ENCODE data around the gene FAM193B.

Gene FAM193B

DNA sequence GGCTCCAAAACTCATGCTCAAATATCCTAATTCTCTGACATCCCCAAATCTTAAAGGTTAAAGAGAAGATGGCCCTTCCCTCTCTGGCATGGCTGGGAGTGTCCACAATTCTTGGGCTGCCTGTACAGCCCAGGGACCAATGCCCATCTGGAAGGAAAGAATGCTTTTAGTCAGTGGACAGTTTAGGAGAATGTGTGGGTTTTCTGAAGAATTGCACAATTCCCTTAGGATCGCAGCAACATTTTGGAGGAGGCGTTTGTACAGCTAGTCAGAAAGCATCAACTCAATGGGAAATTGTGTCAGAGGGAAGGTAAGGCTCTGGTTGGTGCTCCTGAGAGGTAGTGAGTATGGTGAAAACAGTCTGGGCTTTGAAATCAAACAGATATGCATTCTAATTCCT, 15.0 kb downstream of the FAM193B start:
- H3K79me2 ChIP-seq (ENCODE audit: insufficient read depth, low read length): peaks cover 54% of the 10 kb centered on the region; the same call in 1 of the 2 replicates

DNA sequence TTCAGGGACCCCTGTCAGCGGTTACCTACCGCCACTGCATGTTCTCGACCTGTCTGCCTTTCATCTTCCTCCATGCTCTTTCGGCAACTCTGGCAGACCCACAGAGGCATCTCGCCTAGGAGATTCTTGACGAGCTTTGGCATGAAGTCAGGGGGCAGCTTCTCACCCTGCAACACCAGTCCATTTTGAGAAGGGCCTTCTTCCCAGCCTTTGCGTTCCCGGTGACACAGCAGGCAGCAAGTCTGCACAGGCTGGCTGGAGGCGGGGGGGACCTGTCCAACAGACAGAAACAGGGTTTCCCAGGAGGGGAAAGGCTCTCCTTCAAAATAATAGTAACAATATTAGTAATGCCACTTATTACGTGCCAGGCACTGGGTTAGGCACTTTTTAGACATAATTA, 15.5 kb downstream of the FAM193B start:
- no peak overlapping the region for H3K4me2 ChIP-seq (ENCODE audit: low read depth, low read length, poor library complexity, severe bottlenecking)
- no peak overlapping the region for H3K9ac ChIP-seq (ENCODE audit: low read length)
- H3K9me3 ChIP-seq (ENCODE audit: insufficient read depth, low read length): no peaks in the 10 kb centered on the region
- H3K27ac ChIP-seq (ENCODE audit: low read depth, low read length): no peak overlapping the region
- no peaks in the 10 kb centered on the region for H3K9me2 ChIP-seq (replicated peaks; ENCODE audit: insufficient read depth, low read length)
- no peaks in the 10 kb centered on the region for H3F3A ChIP-seq (ENCODE audit: insufficient read depth)
- peaks cover 17% of the 10 kb centered on the region; the same call in 1 of the 2 replicates for H3K36me3 ChIP-seq (ENCODE audit: low read length)
- TF ChIP-seq, protein P1, sequence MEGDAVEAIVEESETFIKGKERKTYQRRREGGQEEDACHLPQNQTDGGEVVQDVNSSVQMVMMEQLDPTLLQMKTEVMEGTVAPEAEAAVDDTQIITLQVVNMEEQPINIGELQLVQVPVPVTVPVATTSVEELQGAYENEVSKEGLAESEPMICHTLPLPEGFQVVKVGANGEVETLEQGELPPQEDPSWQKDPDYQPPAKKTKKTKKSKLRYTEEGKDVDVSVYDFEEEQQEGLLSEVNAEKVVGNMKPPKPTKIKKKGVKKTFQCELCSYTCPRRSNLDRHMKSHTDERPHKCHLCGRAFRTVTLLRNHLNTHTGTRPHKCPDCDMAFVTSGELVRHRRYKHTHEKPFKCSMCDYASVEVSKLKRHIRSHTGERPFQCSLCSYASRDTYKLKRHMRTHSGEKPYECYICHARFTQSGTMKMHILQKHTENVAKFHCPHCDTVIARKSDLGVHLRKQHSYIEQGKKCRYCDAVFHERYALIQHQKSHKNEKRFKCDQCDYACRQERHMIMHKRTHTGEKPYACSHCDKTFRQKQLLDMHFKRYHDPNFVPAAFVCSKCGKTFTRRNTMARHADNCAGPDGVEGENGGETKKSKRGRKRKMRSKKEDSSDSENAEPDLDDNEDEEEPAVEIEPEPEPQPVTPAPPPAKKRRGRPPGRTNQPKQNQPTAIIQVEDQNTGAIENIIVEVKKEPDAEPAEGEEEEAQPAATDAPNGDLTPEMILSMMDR (IDR thresholded peaks at IDR 0.05; ENCODE audit: insufficient read depth, low read length, poor library complexity, severe bottlenecking): no peak
- no peak overlapping the region for H3K4me3 ChIP-seq (ENCODE audit: insufficient read depth, low read length, poor library complexity, severe bottlenecking)
- H3K79me2 ChIP-seq (ENCODE audit: insufficient read depth, low read length): peaks cover 48% of the 10 kb centered on the region; the same call in 1 of the 2 replicates
- no peak overlapping the region for H2AFZ ChIP-seq (ENCODE audit: low read depth, low read length, severe bottlenecking)
- H3K27me3 ChIP-seq (ENCODE audit: low read length): no peaks in the 10 kb centered on the region
- no peaks in the 10 kb centered on the region for H4K20me1 ChIP-seq (ENCODE audit: low read depth, low read length)

More for the DNA sequence above, 15.0 kb downstream of the FAM193B start:
- no peak overlapping the region for H3K4me2 ChIP-seq (ENCODE audit: low read depth, low read length, poor library complexity, severe bottlenecking)
- H4K20me1 ChIP-seq (ENCODE audit: low read depth, low read length): no peaks in the 10 kb centered on the region
- no peaks in the 10 kb centered on the region for H3K27me3 ChIP-seq (ENCODE audit: low read length)
- no peaks in the 10 kb centered on the region for H3K9me3 ChIP-seq (ENCODE audit: insufficient read depth, low read length)
- no peak for TF ChIP-seq EZH2phosphoT487 (conservative IDR thresholded peaks at IDR 0.05; ENCODE audit: low read length)
- H3K36me3 ChIP-seq (ENCODE audit: low read length): peaks cover 17% of the 10 kb centered on the region; the same call in 1 of the 2 replicates
- no peaks in the 10 kb centered on the region for H3F3A ChIP-seq (ENCODE audit: insufficient read depth)
- H3K4me3 ChIP-seq (ENCODE audit: insufficient read depth, low read length, poor library complexity, severe bottlenecking): no peak overlapping the region
- H3K27ac ChIP-seq (ENCODE audit: low read depth, low read length): no peak overlapping the region
- no peak overlapping the region for H3K9ac ChIP-seq (ENCODE audit: low read length)
- no peaks in the 10 kb centered on the region for H3K9me2 ChIP-seq (replicated peaks; ENCODE audit: insufficient read depth, low read length)
- H2AFZ ChIP-seq (ENCODE audit: low read depth, low read length, severe bottlenecking): no peak overlapping the region

DNA sequence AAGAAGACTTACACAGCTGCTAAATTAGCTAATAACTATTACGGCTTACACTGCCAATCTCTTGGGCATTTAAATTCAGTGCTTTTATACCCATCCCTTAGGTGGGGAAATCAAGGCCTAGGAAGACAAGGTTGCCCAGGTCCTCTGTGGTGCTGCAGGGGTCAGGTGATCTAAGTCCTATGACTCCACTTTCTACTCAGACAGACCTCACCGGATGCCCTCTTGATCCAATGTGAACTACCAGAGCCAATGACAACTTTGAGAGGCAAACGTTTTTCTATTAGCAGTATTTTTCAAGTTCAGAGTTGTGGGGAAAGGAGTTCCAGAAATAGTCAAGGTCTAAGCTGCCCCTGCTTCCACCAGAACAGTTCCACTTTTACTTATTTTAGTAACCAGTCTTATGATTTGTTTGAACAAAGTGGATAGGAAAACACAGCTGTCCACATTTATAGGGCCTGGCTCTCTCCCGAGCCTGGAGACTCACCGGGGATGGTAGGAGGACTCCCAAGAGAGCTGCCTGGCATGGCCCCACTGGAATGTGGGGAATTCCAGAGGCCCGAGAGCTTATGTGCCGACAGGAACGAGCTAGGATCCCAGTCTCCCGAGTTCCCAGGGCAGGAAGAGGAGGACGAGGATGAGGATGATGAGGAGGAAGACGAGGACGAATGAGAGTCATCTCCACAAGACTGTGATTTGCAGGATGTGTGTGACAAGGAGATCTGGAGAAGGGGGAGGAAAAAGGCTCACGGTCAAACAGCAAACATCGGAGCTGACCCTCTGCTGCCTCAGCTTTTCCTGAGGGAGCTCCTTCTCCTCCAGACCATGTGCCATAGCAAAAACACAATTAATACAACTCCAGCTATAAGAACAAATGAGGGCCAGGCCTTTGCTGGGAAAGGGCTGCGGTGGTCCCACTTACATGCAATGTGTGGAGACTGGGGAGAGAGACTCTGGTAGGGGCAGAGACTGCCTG, 16.7 kb downstream of the FAM193B start:
- H3K27me3 ChIP-seq (ENCODE audit: low read length): no peaks in the 10 kb centered on the region
- H3K4me2 ChIP-seq (ENCODE audit: low read depth, low read length, poor library complexity, severe bottlenecking): no peak overlapping the region
- no peak overlapping the region for H2AFZ ChIP-seq (ENCODE audit: low read depth, low read length, severe bottlenecking)
- no peaks in the 10 kb centered on the region for H4K20me1 ChIP-seq (ENCODE audit: low read depth, low read length)
- no peaks in the 10 kb centered on the region for H3F3A ChIP-seq (ENCODE audit: insufficient read depth)
- peaks cover 36% of the 10 kb centered on the region; the same call in 1 of the 2 replicates for H3K79me2 ChIP-seq (ENCODE audit: insufficient read depth, low read length)
- H3K4me3 ChIP-seq (ENCODE audit: insufficient read depth, low read length, poor library complexity, severe bottlenecking): no peak overlapping the region
- no peak overlapping the region for H3K9ac ChIP-seq (ENCODE audit: low read length)
- no peaks in the 10 kb centered on the region for H3K9me3 ChIP-seq (ENCODE audit: insufficient read depth, low read length)
- no peak for TF ChIP-seq EZH2phosphoT487 (conservative IDR thresholded peaks at IDR 0.05; ENCODE audit: low read length)
- TF ChIP-seq, protein P1 (IDR thresholded peaks at IDR 0.05; ENCODE audit: insufficient read depth, low read length, poor library complexity, severe bottlenecking): no peak
- H3K9me2 ChIP-seq (replicated peaks; ENCODE audit: insufficient read depth, low read length): no peaks in the 10 kb centered on the region
- H3K27ac ChIP-seq (ENCODE audit: low read depth, low read length): no peak overlapping the region
- H3K36me3 ChIP-seq (ENCODE audit: low read length): peaks cover 17% of the 10 kb centered on the region

DNA sequence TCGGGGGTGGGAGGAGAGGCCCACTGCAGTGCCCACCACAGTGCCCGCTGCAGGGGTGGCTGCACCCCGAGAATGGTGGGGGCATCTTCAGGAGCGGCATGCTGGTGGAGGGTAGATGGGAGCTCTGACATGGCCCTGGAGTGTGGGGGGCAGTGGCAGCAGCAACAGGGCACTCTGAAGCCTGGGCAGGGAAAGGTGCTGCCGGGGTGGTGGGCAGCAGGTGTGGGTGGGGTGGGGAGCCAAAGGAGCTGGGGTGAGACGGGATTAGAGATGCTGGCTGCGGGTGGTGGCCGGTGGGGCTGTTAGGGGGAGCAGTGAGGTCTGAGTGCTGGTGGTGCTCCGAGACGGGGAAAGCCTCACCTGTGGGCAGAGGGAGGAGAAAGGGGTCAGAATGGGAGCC, 18.0 kb downstream of the FAM193B start:
- peaks cover 24% of the 10 kb centered on the region; the same call in 1 of the 2 replicates for H3K79me2 ChIP-seq (ENCODE audit: insufficient read depth, low read length)
- H3K9ac ChIP-seq (ENCODE audit: low read length): no peak overlapping the region
- no peak overlapping the region for H3K4me2 ChIP-seq (ENCODE audit: low read depth, low read length, poor library complexity, severe bottlenecking)
- H2AFZ ChIP-seq (ENCODE audit: low read depth, low read length, severe bottlenecking): no peak overlapping the region
- H3K4me3 ChIP-seq (ENCODE audit: insufficient read depth, low read length, poor library complexity, severe bottlenecking): no peak overlapping the region
- H3K9me3 ChIP-seq (ENCODE audit: insufficient read depth, low read length): no peaks in the 10 kb centered on the region
- no peaks in the 10 kb centered on the region for H3K27me3 ChIP-seq (ENCODE audit: low read length)
- H3K27ac ChIP-seq (ENCODE audit: low read depth, low read length): no peak overlapping the region
- no peaks in the 10 kb centered on the region for H3F3A ChIP-seq (ENCODE audit: insufficient read depth)
- H3K9me2 ChIP-seq (replicated peaks; ENCODE audit: insufficient read depth, low read length): no peaks in the 10 kb centered on the region
- peaks cover 17% of the 10 kb centered on the region for H3K36me3 ChIP-seq (ENCODE audit: low read length)
- TF ChIP-seq EZH2phosphoT487 (conservative IDR thresholded peaks at IDR 0.05; ENCODE audit: low read length): no peak
- TF ChIP-seq, protein P1 (IDR thresholded peaks at IDR 0.05; ENCODE audit: insufficient read depth, low read length, poor library complexity, severe bottlenecking): no peak
- no peaks in the 10 kb centered on the region for H4K20me1 ChIP-seq (ENCODE audit: low read depth, low read length)
